Measurements from ENCODE around the gene KAT2B. TPM values are rescaled to one million over a fixed set of nuclear protein-coding genes. Genes with fewer than 3 reads are reported as not detected.

The KAT2B gene
- total RNA-seq, 1 experiment from 2014 or later, result 4.6 TPM

DNA sequence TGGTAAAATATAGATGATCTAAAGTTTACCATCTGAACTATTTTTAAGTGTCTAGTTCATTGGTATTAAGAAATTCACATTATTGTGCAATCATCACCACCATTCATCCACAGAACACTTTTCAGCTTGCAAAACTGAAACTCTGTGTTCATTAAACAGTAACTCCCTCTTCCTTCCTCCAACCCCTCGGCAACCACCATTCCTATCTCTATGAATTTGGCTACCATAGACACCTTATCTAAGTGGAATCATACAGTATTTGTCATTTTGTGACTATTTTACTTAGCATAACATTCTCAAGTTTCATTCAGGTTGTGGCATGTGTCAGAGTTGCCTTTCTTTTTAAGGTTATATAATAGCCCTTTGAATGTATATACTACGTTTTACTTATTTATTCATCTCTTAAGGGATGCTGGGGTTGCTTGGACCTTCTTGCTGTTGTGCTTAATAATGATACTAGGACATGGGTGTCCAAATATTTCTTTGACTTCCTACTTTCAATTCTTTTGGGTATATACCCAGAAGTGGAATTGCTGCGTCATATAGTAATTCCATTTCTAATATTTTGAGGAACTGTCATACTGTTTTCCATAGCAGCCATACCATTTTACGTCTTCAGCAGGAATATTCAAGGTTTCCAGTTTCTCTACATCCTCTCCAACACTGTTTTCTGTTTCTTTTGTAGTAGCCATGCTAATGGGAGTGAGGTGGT is 20.9 kb downstream of the KAT2B start:
- TF ChIP-seq CTCF (conservative IDR thresholded peaks at IDR 0.05; ENCODE audit: low read depth, low read length), result no peak
- TF ChIP-seq EZH2 (IDR thresholded peaks at IDR 0.05; ENCODE audit: borderline replicate concordance, low read depth, low read length, poor library complexity, severe bottlenecking), result no peak
- Histone ChIP-seq H3K36me3 (ENCODE audit: insufficient read depth, low read length, poor library complexity, severe bottlenecking) (no peaks in the 10 kb centered on the region), H3K27ac (ENCODE audit: low read depth, low read length, poor library complexity, severe bottlenecking) (no peak overlapping the region), H3K4me1 (ENCODE audit: insufficient read depth, low read length, poor library complexity, severe bottlenecking) (no peaks in the 10 kb centered on the region), H3K27me3 (replicated peaks; ENCODE audit: insufficient read depth, low read depth, low read length, poor library complexity) (no peaks in the 10 kb centered on the region), H3K4me3 (ENCODE audit: low read depth, low read length, poor library complexity, severe bottlenecking) (no peak overlapping the region), H3K9me3 (ENCODE audit: low read depth, low read length, poor library complexity, severe bottlenecking) (no peaks in the 10 kb centered on the region)
- ChIA-PET CTCF (no interaction called here), POLR2A (ENCODE audit: low non-redundant PET) (no interaction called here)
- no TSS peak for BruUV-seq (replicated peaks)
- no peak for DNase-seq (ENCODE audit: low spot score)
- intact Hi-C loops (cut with micrococcal nuclease; ENCODE audit: unreplicated experiment), result no loop called here

GRCh38 chr3:20062996-20063395 is 22.8 kb downstream of the KAT2B start:
- ChIA-PET CTCF (no interaction called here), POLR2A (ENCODE audit: low non-redundant PET) (no interaction called here)
- no peak for TF ChIP-seq CTCF (conservative IDR thresholded peaks at IDR 0.05; ENCODE audit: low read depth, low read length)
- TF ChIP-seq EZH2 (IDR thresholded peaks at IDR 0.05; ENCODE audit: borderline replicate concordance, low read depth, low read length, poor library complexity, severe bottlenecking), result no peak
- Histone ChIP-seq H3K9me3 (ENCODE audit: low read depth, low read length, poor library complexity, severe bottlenecking) (no peaks in the 10 kb centered on the region), H3K4me3 (ENCODE audit: low read depth, low read length, poor library complexity, severe bottlenecking) (no peak overlapping the region), H3K27ac (ENCODE audit: low read depth, low read length, poor library complexity, severe bottlenecking) (no peak overlapping the region), H3K27me3 (replicated peaks; ENCODE audit: insufficient read depth, low read depth, low read length, poor library complexity) (no peaks in the 10 kb centered on the region), H3K36me3 (ENCODE audit: insufficient read depth, low read length, poor library complexity, severe bottlenecking) (no peaks in the 10 kb centered on the region), H3K4me1 (ENCODE audit: insufficient read depth, low read length, poor library complexity, severe bottlenecking) (peaks cover 5% of the 10 kb centered on the region)
- intact Hi-C loops (cut with micrococcal nuclease; ENCODE audit: unreplicated experiment), result no loop called here
- BruUV-seq (replicated peaks), result no TSS peak
- DNase-seq (ENCODE audit: low spot score), result no peak

GRCh38 chr3:20064387-20064786 is 24.1 kb downstream of the KAT2B start:
- Histone ChIP-seq H3K36me3 (ENCODE audit: insufficient read depth, low read length, poor library complexity, severe bottlenecking) (no peaks in the 10 kb centered on the region), H3K4me1 (ENCODE audit: insufficient read depth, low read length, poor library complexity, severe bottlenecking) (peaks cover 5% of the 10 kb centered on the region), H3K27me3 (replicated peaks; ENCODE audit: insufficient read depth, low read depth, low read length, poor library complexity) (no peaks in the 10 kb centered on the region), H3K4me3 (ENCODE audit: low read depth, low read length, poor library complexity, severe bottlenecking) (no peak overlapping the region), H3K9me3 (ENCODE audit: low read depth, low read length, poor library complexity, severe bottlenecking) (no peaks in the 10 kb centered on the region), H3K27ac (ENCODE audit: low read depth, low read length, poor library complexity, severe bottlenecking) (no peak overlapping the region)
- TF ChIP-seq CTCF (conservative IDR thresholded peaks at IDR 0.05; ENCODE audit: low read depth, low read length) (no peak), EZH2 (IDR thresholded peaks at IDR 0.05; ENCODE audit: borderline replicate concordance, low read depth, low read length, poor library complexity, severe bottlenecking) (no peak)
- CTCF ChIA-PET, result no interaction called here
- BruUV-seq (replicated peaks), result no TSS peak
- POLR2A ChIA-PET (ENCODE audit: low non-redundant PET), result no interaction called here
- no peak for DNase-seq (ENCODE audit: low spot score)
- intact Hi-C loops (cut with micrococcal nuclease; ENCODE audit: unreplicated experiment), result no loop called here
